ENCODE measurements around the gene NDRG4.

The NDRG4 gene

GRCh38 chr16:58497468-58497867, 2.5 kb upstream of the NDRG4 start:
- DNase-seq: no peak

DNA sequence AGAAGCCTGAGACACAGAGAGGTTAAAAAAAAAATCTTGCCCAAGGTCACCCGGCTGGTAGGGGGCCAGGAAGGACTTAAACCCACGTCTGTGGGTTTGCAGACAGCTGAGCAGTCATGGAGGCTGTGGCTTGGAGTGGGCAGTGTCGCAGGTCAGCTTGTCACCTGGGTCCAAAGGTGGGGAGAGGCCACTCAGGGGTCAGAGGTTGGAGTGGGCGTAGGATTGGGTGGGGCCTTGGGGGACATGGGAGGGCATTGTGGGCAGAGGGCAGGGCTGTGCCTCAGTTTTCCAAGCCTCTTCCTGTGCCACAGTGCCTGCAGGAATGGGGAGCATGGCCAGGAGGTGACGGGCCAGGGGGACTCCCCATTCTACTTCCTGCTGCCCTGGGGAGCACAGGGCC, 2.0 kb upstream of the NDRG4 start:
- DNase-seq: no peak

DNA sequence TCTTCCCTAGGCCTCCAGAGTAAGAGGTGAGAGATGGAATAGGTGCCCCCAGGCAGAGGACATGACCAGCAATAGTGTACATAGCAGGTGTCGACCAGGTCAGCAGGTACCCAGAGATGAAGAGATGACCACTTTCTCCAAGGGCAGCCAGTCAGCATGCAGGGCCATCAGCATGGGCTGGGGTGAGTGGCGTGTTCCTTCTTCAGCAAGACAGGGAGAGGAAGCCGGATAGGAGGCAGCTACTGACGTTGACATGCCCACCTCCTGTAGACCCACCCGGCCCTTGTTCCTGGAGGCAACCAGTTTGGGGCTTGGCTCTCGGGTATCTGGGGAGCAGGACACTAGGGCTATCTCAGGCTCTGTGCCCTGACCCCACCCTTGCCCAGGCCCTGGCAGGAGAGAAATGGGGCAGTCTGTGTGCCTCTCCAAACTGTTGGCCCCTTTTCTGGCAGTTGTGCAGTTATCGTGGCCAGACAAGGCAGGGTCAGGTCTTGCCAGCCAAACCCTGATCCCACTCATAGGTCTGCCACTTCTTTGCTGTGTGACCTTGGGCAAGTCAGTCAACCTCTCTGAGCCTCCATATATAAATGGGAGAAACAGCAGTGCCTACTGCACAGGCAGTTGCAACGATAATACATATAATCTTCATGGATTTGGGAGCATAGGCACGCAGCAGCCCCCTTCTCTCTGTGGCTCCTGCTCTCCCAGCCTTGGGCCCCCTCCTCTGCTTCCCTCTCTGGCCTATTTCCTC, 1.4 kb upstream of the NDRG4 start:
- no peak for DNase-seq

DNA sequence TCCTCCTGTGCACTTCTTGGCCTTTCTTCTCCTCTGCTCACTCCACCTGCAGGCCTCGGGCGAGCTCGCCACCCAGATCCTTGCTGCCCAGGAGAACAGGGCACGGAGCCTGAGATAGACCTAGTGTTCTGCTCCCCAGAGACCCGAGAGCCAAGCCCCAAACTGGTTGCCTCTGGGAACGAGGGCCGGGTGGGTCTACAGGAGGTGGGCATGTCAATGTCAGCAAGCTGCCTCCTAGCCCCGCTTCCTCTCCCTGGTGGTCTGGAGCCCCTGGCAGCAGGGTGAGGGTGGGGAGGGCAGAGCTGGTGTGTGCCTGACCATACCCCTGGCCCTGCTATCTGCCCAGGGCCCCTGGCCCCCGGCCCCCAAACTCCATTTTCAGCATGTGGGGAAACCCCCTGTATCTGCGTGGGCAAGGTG, 841 bp upstream of the NDRG4 start:
- DNase-seq: no peak

GRCh38 chr16:58500430-58501241, 693 bp downstream of the NDRG4 start:
- no peak for DNase-seq

DNA sequence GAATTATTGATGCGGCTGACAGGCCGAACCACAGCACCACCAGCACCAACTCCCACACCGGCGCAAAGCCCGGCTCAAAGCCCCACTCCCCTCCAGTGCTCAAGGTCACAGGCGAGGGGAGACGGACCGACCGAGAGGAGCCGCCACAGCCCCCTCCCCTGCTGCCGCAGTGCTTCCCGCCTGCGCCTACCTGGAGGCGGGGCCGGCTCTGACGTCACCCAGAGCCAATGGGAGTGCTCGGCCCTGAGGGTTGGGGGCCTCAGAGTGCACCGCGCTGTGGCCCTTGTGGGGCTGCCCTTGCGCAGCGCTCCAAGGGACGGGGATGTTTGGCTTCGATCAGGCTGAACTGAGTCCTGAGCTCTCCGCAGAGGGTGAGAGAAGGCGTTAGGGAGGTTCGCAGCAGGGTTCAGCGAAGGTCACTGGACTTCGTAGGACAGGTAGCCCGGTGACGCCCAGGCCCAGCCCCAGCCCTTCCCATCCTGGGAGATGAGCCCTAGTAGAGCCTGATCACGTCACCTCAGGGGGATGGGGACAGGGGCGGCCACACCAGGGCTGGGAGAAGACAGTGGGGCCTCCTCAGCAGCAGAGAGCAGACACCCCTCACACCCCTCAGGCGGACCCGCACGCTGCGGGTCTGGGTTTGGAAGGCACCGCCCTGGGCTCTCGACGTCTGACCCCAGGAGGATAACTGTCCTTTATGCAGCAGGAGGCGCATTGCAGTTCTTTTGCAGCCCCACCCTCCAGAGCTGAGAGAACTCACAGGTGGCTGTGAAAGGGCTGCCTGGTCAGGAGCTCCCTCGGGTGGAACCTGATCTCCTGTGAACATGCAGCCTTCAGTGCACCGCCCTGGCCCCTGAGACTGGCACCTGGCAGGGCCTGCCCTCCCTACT, 1.5 kb downstream of the NDRG4 start:
- DNase-seq: peak; percentile 37 to 47

DNA sequence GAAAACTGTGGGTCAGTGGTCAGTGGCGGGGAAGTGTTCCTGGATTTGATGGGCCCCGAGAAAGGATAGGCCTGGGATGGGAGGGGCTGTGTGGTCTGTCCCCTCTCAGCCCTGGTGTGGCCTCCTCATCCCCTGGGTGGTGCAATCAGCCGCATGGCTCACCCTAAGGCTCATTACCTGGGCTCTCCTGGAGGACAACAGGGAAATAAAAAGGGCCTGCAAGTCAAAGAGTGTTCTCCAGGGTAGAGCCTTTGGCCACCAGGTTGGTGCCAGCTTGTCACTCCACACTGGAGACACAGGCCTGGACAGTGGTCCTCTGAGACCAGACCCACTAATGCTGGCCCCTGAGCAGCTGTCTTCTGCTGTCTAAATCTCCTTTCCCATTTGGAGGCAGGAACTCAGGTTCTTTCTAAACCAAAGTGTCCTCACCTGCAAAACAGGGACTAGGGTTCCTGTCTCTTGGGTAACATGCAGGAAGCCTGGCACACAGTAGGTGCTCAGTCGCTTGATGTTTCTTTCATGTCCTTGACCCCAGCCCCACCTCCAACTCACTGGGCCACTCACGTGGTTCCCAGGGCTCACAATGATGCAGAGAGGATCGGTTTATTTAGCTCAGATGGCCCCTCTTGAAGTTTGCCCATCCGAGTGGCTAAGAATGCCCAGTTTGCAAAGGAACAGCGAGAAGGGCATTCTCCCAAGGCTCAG, 2.4 kb downstream of the NDRG4 start:
- no peak for DNase-seq

- no peak for DNase-seq
Measured at GRCh38 chr16:58503166-58503862, 3.4 kb downstream of the NDRG4 start.

DNA sequence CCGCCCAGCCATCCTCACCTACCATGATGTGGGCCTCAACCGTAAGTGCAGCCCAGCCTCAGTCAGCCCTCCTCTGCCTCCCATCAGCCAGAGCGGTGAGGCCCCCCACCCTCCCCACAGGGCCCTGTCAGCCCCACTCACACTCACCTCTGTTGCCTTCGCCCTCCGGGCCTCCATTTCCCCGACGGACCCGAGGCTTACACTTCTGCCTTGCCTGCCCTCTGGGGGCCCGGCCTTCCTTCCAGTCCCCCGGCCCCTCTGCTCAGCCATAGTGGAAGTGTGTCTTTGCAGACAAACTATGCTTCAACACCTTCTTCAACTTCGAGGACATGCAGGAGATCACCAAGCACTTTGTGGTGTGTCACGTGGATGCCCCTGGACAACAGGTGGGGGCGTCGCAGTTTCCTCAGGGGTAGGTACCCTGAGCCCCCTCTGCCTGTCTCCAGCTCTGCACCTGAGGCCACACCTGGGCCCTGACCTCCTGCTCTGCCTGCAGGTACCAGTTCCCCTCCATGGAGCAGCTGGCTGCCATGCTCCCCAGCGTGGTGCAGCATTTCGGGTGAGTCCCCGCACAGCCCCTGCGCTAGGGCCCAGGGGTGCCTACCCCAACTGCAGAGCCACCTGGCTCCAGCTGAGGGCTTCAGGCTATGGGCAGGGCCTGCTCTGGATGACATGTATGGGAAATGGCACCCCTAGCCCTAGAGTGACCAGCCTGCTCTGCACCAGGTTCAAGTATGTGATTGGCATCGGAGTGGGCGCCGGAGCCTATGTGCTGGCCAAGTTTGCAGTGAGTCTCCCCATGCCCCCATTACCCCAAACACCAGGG, 4.1 kb downstream of the NDRG4 start:
- no peak for DNase-seq

GRCh38 chr16:58506241-58507194, 6.6 kb downstream of the NDRG4 start:
- DNase-seq: no peak

GRCh38 chr16:58507195-58507962, 7.4 kb downstream of the NDRG4 start:
- DNase-seq: no peak

GRCh38 chr16:58507963-58508670, 8.2 kb downstream of the NDRG4 start:
- no peak for DNase-seq

- no peak for DNase-seq
Measured at GRCh38 chr16:58508671-58509251, 8.8 kb downstream of the NDRG4 start.

DNA sequence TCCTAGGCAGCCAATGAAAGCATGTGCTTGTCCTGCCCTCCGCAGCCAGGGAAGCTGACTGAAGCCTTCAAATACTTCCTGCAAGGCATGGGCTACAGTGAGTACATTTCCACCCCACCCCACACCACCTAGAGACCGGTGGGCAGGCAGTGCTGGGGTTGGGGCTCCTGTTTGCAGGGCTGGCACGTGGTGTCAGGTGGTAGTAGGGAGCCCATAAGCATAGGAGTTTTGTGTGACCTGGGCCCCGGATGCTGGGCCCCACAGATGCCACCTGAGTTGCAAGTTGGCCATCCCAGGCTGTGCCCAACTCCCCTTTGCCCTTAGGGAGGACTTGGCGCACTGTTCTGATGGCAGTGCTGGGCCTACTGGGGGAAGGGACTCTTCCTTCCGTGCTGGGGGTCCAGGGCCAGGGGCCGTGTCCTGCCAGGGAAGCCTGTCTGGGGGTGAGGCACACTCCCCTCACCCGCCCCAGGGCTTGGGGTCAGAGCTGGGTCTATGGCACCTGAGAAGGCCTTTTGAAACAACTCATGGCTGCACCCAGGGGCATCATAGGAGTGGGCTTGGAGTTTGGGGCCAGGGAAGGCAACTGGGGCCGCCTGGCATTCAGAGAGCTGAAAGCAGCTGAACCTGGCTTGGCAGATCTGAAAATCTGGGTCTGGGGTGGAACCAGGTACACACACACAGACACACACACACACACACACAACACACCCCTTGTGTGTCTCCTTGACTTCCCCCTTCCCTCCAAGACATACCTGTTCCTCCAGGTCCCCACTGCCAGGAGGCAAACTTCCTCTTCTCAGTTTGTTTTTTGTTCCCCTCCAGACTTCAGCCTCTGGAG, 9.5 kb downstream of the NDRG4 start:
- DNase-seq: no peak

- no peak for DNase-seq
Measured at GRCh38 chr16:58510097-58510775, 10.3 kb downstream of the NDRG4 start.

Data from CD4-positive, alpha-beta T cell treated with Interferon alpha-2 for 1 hour (primary cell).